CD4-positive, alpha-beta T cell treated with Interleukin-21 for 1 hour (primary cell): ENCODE data around the gene COL25A1.
A peak's percentile ranks its signal among the peaks of the same experiment; 100 is the strongest.

ENCODE experiments used
- DNase-seq: peaks from one replicate; pipeline ENCODE4 v3.0.0-alpha.2; 2020

The COL25A1 gene

DNA sequence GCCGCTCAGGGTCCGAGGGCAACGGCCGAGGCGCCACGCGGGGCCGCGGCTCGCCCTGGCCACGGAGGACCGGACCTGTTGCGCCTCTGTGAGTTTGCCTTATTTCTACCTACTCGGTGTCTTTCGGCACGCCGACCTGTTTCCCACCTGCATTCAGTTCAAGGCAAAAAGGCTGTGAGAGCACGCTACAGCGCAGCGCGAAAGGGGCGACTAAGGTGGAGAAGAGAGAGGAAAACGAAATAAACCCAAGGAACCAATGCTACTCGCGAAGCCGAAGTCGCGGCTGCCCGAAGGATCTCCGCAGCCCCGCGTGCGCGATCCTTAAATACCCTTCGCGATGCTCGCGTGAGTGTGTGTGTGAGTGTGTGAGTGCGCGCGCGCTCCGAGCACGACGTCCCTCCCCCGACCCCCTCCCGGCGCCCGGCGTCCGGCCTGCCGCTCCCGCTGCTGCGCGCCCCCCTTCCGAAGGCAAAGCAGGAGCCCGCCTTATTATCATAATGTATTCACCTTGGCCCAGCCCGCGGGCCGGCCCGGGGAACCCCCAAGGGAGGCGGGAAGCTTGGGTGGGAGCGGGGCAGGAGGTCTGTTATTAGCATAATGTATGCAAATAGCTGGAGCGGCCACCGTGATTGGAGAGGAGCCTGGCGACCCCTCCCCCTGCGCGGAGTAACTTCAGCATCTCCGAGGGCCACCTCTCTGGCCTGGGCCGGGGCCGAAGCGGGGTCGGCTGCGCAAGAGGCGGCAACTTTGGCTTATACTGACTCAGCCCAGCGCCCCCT, at the start of gene COL25A1:
TSS of gene COL25A1 (minus strand) at position 298 of the 779 bp plus-strand sequence.
- DNase-seq = peak; percentile 35

DNA sequence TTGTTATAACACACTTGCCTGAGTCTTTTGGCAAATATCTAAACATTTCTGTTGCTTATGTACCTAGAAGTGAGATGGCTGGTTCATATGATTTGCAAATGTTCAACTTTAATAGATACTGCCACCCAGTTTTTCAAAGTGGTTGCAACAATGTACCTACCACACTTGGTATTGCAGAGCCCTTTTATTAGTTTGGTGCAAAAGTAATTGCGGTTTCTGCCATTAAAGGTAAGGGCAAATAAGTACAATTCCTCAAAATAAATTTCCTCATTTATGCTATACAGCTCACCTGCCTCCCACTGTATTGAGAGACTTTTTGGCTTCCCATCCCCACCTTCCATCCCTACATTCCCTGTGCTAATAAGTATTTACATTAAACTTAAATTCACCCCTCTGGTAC, 47.7 kb upstream of the COL25A1 start:
- no peak for DNase-seq

DNA sequence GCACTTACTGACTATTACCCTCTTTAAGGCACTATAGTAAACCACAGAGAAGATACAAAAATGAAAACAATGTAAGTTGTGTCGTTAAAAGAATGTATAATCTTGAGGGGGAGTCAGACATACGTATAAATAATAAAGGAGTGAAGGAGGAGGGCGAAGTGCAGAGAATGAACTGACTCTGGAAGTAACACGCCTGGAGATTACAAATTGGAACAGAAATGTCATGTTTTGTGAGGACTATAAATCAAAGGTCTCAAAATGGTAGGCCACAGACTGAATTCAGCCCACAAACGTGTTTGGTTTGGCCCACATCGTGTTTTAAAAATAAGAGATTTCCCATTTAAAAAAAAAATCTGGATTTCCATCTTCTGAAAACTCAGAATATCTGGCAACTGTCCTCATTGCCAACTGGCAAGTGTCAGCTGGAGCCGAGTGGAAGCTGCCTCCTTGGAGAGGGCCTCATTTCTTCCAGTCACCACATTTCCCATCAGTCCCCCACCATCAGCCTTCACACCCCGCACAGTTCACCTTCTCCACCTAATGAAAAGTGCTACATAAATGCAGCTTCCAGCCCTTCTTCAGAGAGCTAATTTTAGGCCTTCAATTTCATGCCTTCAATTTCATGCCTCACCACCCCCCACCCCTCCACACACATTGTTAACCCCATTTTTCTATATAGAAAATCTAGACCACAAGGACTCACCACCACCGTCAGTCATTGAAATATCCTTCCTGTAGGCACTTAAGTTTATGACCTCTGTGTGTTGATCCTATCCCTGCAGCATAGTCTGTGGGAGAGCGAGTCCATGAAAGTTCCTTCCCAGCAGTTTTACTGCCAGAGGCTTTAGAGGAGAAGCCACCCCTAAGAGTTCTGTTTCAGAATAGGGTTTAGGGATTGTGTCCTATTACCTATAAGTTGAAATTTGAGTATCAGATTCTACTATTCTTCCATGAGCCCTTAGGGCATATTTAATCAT, 32.0 kb upstream of the COL25A1 start:
- DNase-seq = no peak

DNA sequence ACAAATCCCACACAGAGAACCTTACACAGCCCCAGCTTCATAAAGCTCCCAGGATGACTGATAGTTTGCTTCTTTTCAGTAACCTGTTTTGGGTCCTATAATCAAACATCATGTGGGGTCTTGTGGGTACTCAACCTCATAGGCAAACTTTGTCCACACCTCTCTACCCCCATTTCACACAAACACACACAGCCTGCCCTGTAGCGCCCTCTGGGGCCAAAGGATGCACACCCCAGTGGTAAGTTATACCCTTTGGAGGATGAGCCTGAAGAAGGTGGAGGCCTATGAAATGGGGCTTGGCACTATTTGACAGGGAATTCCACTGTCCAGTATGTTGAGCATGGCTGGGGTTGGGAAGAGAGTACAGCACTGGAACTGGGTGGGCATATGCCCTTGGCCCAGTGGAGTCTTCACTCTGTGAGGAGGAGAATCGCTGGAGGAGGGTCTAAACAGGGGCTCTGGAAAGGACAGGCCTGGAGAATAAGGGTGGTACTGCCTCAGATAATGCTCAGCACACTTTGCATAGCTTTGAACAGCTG, 30.5 kb upstream of the COL25A1 start:
- DNase-seq = no peak

DNA sequence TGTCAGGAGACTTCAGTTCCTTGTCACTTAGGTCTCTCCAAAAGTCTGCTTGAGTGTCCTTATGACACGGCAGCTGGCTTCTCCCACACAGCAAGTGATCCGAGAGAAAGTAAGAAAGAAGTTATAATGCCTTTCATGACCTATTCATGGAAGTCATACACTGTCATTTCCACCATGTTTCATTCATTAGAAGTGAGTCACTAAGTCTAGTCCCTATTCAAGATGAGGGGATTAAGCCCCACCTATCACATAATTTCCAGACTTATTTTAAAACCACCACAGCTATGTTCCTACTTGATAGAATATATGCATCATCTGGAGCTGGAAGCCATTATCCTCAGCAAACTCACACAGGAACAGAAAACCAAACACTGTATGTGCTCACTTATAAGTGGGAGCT, 25.2 kb upstream of the COL25A1 start:
- no peak for DNase-seq

DNA sequence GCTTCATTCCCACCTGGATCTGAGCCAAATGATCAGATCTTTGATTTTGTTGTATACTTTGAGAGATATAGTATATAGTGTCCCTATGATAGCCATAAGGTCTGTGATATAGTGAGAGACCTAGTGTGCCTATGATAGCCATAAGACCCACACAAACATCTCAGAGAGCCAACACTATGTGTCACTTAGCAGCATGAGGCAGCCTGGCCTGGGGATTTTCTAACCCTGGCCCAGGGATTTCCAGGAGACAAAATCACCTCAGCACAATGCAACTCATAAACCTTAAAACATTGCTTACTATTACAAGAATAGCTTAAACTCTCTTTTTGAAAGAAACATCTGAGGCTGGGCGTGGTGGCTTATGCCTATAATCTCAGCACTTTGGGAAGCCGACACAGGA, 23.2 kb upstream of the COL25A1 start:
- DNase-seq = no peak

DNA sequence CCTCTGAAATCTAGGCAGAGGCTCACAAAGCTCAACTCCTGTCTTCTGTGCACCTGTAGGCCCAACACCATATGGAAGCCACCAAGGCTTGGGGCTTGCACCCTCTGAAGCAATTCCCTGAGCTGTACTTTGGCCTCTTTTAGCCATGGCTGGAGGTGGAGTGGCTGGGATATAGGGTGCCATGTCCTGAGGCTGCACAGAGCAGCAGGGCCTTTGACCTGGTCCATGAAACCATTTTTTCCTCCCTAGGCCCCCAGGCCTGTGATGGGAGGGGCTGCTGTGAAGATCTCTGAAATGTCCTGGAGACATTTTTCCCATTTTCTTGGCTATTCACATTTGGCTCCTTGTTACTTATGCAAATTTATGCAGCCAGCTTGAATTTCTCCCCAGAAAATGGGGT, 20.9 kb upstream of the COL25A1 start:
- no peak for DNase-seq

DNA sequence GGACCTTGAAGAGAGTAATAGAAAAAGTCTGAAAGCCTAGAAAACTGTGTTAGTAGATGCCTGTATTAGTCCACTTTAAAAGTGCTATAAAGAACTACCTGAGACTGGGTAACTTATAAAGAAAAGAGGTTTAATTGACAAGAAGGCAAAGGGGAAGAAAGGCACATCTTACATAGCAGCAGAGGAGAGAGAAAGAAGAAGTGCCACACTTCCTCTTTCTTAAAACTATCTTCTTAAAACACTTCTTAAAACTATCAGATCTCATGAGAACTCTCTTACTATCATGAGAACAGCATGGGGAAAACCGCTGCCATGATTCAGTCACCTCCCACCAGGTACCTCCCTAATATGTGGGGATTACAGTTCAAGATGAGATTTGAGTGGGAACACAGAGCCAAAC, 18.8 kb upstream of the COL25A1 start:
- no peak for DNase-seq

GRCh38 chr4:109319684-109320083, 17.2 kb upstream of the COL25A1 start:
- no peak for DNase-seq

- no peak for DNase-seq
Observed at GRCh38 chr4:109319156-109319555, 16.7 kb upstream of the COL25A1 start.

GRCh38 chr4:109315818-109316217, 13.4 kb upstream of the COL25A1 start:
- DNase-seq = no peak

DNA sequence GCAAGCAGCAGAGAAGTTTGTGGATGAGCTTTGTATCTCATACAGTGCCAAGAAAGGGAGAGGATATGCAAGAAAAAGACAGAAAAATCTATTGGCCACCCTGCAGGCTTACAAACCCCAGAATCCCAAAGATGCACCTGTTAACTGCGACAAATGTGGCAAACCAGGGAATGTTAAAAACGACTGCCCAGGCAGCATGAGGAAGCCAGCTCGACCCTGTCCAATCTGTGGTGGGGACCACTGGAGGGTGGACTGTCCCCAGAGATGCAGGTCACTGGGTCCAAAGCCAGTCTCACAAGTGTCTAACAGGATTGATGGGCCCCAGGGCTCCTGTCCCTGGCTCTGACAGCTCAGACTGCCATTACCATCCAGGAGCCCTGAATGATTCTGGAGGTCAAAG, 12.9 kb upstream of the COL25A1 start:
- no peak for DNase-seq

- no peak for DNase-seq
Observed at GRCh38 chr4:109313168-109314133, 11.0 kb upstream of the COL25A1 start.

DNA sequence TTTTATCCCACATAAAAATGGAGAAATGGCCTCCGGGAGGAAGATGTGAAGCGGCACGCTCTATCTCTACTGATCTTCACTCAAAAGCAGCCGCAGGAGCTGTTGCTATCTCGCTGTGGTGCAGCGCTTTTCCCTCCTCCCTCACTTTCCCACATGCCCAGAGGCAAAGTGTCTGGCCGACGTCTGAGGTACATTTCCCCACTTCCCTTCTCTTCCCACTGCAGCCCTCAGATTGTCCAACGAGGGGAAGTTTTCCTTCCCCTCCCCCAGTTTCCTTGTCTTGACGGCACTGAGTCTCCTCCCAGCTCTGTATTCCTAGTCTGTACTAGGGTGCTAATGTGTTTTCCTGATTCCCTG, 660 bp upstream of the COL25A1 start:
- DNase-seq = no peak

- DNase-seq = no peak
Observed at GRCh38 chr4:109301651-109302360, 652 bp downstream of the COL25A1 start.

GRCh38 chr4:109298279-109299010, 4.0 kb downstream of the COL25A1 start:
- no peak for DNase-seq

- DNase-seq = no peak
Observed at GRCh38 chr4:109296527-109296926, 5.9 kb downstream of the COL25A1 start.

DNA sequence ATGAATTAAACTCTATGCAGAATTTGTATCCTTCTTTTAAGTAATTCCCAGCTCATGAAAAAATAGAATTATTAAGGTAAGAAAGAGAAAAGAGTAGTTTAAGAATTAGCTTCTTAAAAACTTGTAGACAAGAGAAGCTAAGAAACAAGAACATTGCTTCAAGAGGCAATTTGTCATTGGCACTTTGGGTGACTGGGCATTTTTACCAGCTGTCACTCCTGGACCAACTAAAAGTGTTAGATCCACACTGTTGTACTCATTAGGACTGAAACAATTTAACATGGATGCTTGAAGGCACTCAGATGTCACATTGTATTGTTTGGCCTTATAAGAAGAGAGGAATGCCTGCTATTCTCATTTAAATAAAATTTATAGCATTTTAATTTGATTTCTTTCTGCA, 7.4 kb downstream of the COL25A1 start:
- DNase-seq = no peak

- no peak for DNase-seq
Observed at GRCh38 chr4:109294468-109295020, 7.9 kb downstream of the COL25A1 start.

GRCh38 chr4:109294006-109294405, 8.5 kb downstream of the COL25A1 start:
- peak; percentile 11 for DNase-seq

- no peak for DNase-seq
Observed at GRCh38 chr4:109291707-109292238, 10.7 kb downstream of the COL25A1 start.
